Upper lobe of right lung (tissue), 1 donor: Measurements from ENCODE around the gene S100A5. TPM values are rescaled to one million over a fixed set of nuclear protein-coding genes. Genes with fewer than 3 reads are reported as not detected.

ENCODE experiments used
- ATAC-seq: fragments of 200-7000 bp; cut with Tn5 transposase; one replicate; pipeline ENCODE4 v1.9.1; 2020; ENCODE audit warnings: mild to moderate bottlenecking, moderate library complexity
- DNase-seq: peaks from one replicate; pipeline ENCODE4 v3.0.0-alpha.2; 2020
- H3K27ac ChIP-seq: fragments of 200-600 bp; one replicate; pipeline ENCODE4 v1.8.0; 2022
- H3K27me3 ChIP-seq: fragments of 200-600 bp; one replicate; pipeline ENCODE4 v1.8.0; 2022; ENCODE audit warnings: mild to moderate bottlenecking
- H3K36me3 ChIP-seq: fragments of 200-600 bp; one replicate; pipeline ENCODE4 v1.8.0; 2022
- H3K4me1 ChIP-seq: fragments of 200-600 bp; one replicate; pipeline ENCODE4 v1.8.0; 2022
- H3K4me3 ChIP-seq: fragments of 200-600 bp; one replicate; pipeline ENCODE4 v1.8.0; 2022; ENCODE audit warnings: mild to moderate bottlenecking
- H3K9me3 ChIP-seq: fragments of 200-600 bp; one replicate; pipeline ENCODE4 v1.8.0; 2022
- CTCF ChIP-seq: fragments of 200-600 bp; IDR thresholded peaks from one replicate; pipeline ENCODE4 v1.8.0; 2022; ENCODE audit warnings: antibody characterized with exemption
- intact Hi-C: fragments of 100-400 bp; cut with DNase I; formaldehyde crosslinking; loops from one replicate; pipeline ENCODE4 v1.11.0; 2022
- total RNA-seq: library from RNA; stranded (reverse); fragmentation: NEBNext Ultra II Directional; extraction: Animal tissue kit (Norgen Biotek cat#: 25700); gene quantifications from one replicate; pipeline ENCODE4 v1.2.1, GENCODE V29; 2021
- donor health status: DM: no; HTN: yes; CAD: no; lungs with severe emphysema.

The S100A5 gene
- total RNA-seq, 1 donor from 2014 or later, result not detected

GRCh38 chr1:153493343-153493960 lies 47.3 kb downstream of the S100A5 start:
- H3K27ac ChIP-seq, result no peak overlapping the region
- TF ChIP-seq CTCF, result no peak
- no peak for DNase-seq

GRCh38 chr1:153490272-153491051 lies 50.3 kb downstream of the S100A5 start:
- H3K4me1 ChIP-seq, result no peaks in the 10 kb centered on the region
- TF ChIP-seq CTCF, result no peak
- H3K36me3 ChIP-seq, result no peaks in the 10 kb centered on the region
- no peaks in the 10 kb centered on the region for H3K27me3 ChIP-seq
- H3K9me3 ChIP-seq, result no peaks in the 10 kb centered on the region
- intact Hi-C loops, result no loop called here
- H3K27ac ChIP-seq, result peak overlapping the region; percentile 55
- DNase-seq (no peak), ATAC-seq (peak; percentile 28)
- H3K4me3 ChIP-seq, result no peak overlapping the region

More at GRCh38 chr1:153493343-153493960, 47.3 kb downstream of the S100A5 start:
- no peaks in the 10 kb centered on the region for H3K9me3 ChIP-seq
- no peaks in the 10 kb centered on the region for H3K4me1 ChIP-seq
- no peaks in the 10 kb centered on the region for H3K36me3 ChIP-seq
- ATAC-seq, result no peak
- no peaks in the 10 kb centered on the region for H3K27me3 ChIP-seq
- H3K4me3 ChIP-seq, result no peak overlapping the region
- intact Hi-C loops, result no loop called here

GRCh38 chr1:153488731-153489130 lies 52.0 kb downstream of the S100A5 start:
- intact Hi-C loops, result no loop called here
- no peak for ATAC-seq
- no peak overlapping the region for H3K4me3 ChIP-seq
- H3K9me3 ChIP-seq, result no peaks in the 10 kb centered on the region
- no peak for TF ChIP-seq CTCF
- DNase-seq, result no peak
- H3K36me3 ChIP-seq, result no peaks in the 10 kb centered on the region
- H3K27me3 ChIP-seq, result no peaks in the 10 kb centered on the region
- H3K27ac ChIP-seq, result no peak overlapping the region
- H3K4me1 ChIP-seq, result no peaks in the 10 kb centered on the region

- intact Hi-C loops, result no loop called here
- Histone ChIP-seq H3K27ac (no peak overlapping the region), H3K9me3 (no peaks in the 10 kb centered on the region), H3K27me3 (no peaks in the 10 kb centered on the region), H3K36me3 (no peaks in the 10 kb centered on the region), H3K4me1 (no peaks in the 10 kb centered on the region), H3K4me3 (no peak overlapping the region)
- no peak for TF ChIP-seq CTCF
- DNase-seq (no peak), ATAC-seq (no peak)
Observed at GRCh38 chr1:153487707-153488106, 53.0 kb downstream of the S100A5 start.

Other genes starting within 250 kb of the S100A5 start
- gene PGLYRP3, start 228.0 kb downstream of the S100A5 start, total RNA-seq, result not detected
- not detected for gene PGLYRP4, start 192.1 kb downstream of the S100A5 start, total RNA-seq
- gene S100A9, start 183.1 kb downstream of the S100A5 start, total RNA-seq, result 418 TPM
- 22.8 TPM for gene S100A12, start 165.3 kb downstream of the S100A5 start, total RNA-seq
- 266 TPM for gene S100A8, start 149.9 kb downstream of the S100A5 start, total RNA-seq
- gene S100A7A, start 124.4 kb downstream of the S100A5 start, total RNA-seq, result not detected
- gene S100A7, start 80.3 kb downstream of the S100A5 start, total RNA-seq, result not detected
- 1,046 TPM for gene S100A6, start 4.9 kb downstream of the S100A5 start, total RNA-seq
- 377 TPM for gene S100A4, start 4.9 kb upstream of the S100A5 start, total RNA-seq
- gene S100A3, start 8.3 kb upstream of the S100A5 start, total RNA-seq, result 1.3 TPM
- gene S100A2, start 24.9 kb upstream of the S100A5 start, total RNA-seq, result 5.6 TPM
- 69.6 TPM for gene S100A16, start 72.2 kb upstream of the S100A5 start, total RNA-seq
- gene S100A14, start 75.4 kb upstream of the S100A5 start, total RNA-seq, result 112 TPM
- 76.1 TPM for gene S100A13, start 86.6 kb upstream of the S100A5 start, total RNA-seq
- gene S100A1, start 87.5 kb upstream of the S100A5 start, total RNA-seq, result not detected
- gene CHTOP, start 93.1 kb upstream of the S100A5 start, total RNA-seq, result 63.5 TPM
- 32.7 TPM for gene SNAPIN, start 117.8 kb upstream of the S100A5 start, total RNA-seq
- 86.1 TPM for gene ILF2, start 130.1 kb upstream of the S100A5 start, total RNA-seq
- gene NPR1, start 137.8 kb upstream of the S100A5 start, total RNA-seq, result 69.4 TPM
- 72.3 TPM for gene INTS3, start 187.1 kb upstream of the S100A5 start, total RNA-seq
- gene SLC27A3, start 234.5 kb upstream of the S100A5 start, total RNA-seq, result 105 TPM